ENCODE measurements around the gene NCKAP5. TPM values are rescaled to one million over a fixed set of nuclear protein-coding genes. Genes with fewer than 3 reads are reported as not detected.

The NCKAP5 gene
- polyA plus RNA-seq, 3 donors, result not detected

- H3K27me3 Mint-ChIP-seq (ENCODE audit: low read depth in 3 of 3), result peaks cover 0 to 2% (median 0%) of the 10 kb centered on the region in 3 donors
- no CpG with 5 or more reads among the region's 2 CpGs for WGBS (ENCODE audit: insufficient coverage)
- intact Hi-C loops (cut with micrococcal nuclease), result no loop called here
- H3K27ac Mint-ChIP-seq, result peak overlapping the region in 1 of 7 donors; percentile 21
- H3K4me2 ChIP-seq (replicated peaks; ENCODE audit: extremely low read depth, low read length, poor library complexity, severe bottlenecking), result no peak overlapping the region
- H3K36me3 ChIP-seq (replicated peaks in 1 of 2; ENCODE audit: control insufficient read depth in 1 of 2, insufficient read depth in 2 of 2, low read length in 2 of 2), result no peaks in the 10 kb centered on the region
- no peak overlapping the region for H2AFZ ChIP-seq (ENCODE audit: insufficient read depth, low read depth, low read length, poor library complexity, severe bottlenecking)
- no peak overlapping the region for H3K27ac ChIP-seq (ENCODE audit: low read depth in 1 of 2, low read length in 2 of 2)
- H3K27me3 ChIP-seq (ENCODE audit: control insufficient read depth in 2 of 2, insufficient read depth in 2 of 2, low read length in 2 of 2), result no peaks in the 10 kb centered on the region
- H3K9me3 ChIP-seq (replicated peaks in 1 of 2; ENCODE audit: control insufficient read depth in 1 of 2, insufficient read depth in 1 of 2, low read length in 2 of 2), result no peaks in the 10 kb centered on the region
- no peak for DNase-seq
- TF ChIP-seq CTCF (IDR thresholded peaks at IDR 0.05), result no peak
- no peak overlapping the region for H3K4me3 Mint-ChIP-seq
- H3K4me3 ChIP-seq (replicated peaks in 1 of 3; ENCODE audit: low read depth in 2 of 3, low read length in 3 of 3), result no peak overlapping the region
- no peak overlapping the region for H3K9ac ChIP-seq (ENCODE audit: insufficient read depth, low read length, poor library complexity, severe bottlenecking)
- peaks cover 0 to 13% (median 2%) of the 10 kb centered on the region in 7 donors for H3K9me3 Mint-ChIP-seq
- no peaks in the 10 kb centered on the region for H3K36me3 Mint-ChIP-seq
- no peaks in the 10 kb centered on the region for H3K4me1 ChIP-seq (ENCODE audit: control insufficient read depth in 1 of 2, insufficient read depth in 2 of 2, low read length in 2 of 2)
- no peaks in the 10 kb centered on the region for H3K79me2 ChIP-seq (ENCODE audit: insufficient read depth, low read length)
- H4K20me1 ChIP-seq (ENCODE audit: insufficient read depth, low read length), result no peaks in the 10 kb centered on the region
- H3K4me1 Mint-ChIP-seq, result no peaks in the 10 kb centered on the region
These were observed 314.5 kb downstream of the NCKAP5 start for GRCh38 chr2:133253793-133254192.

DNA sequence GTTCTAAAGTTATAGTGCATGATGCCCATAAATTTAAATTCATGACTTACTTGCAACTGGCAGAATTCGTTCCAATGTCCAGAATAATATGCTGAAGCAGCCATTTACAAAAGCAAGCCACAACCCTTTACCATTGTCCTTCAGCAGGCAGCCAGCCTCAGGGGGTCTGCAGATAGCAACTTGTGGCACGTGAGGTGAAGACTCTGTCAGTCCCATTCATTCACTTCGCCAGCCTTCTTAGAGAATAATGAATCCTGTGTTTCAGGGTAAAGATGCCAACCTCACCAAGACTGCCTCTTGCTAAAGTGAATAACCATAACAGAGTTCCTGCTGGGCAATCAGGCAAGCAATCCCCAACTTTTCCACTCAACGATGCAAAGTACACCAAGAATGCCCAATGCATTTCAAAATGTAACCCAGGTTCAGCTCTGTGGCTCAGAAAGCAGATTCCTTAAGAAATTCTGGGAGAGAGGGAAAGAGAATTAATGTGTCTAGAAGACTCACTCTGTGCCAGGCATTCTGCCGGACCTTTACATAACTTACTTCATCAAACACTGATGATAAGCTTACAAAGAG lies 315.4 kb downstream of the NCKAP5 start:
- H3K4me1 ChIP-seq (ENCODE audit: control insufficient read depth in 1 of 2, insufficient read depth in 2 of 2, low read length in 2 of 2), result no peaks in the 10 kb centered on the region
- Mint-ChIP-seq H3K27ac (no peak overlapping the region), H3K9me3 (peaks cover 0 to 8% (median 5%) of the 10 kb centered on the region in 7 donors), H3K27me3 (ENCODE audit: low read depth in 3 of 3) (no peaks in the 10 kb centered on the region), H3K4me3 (no peak overlapping the region), H3K36me3 (no peaks in the 10 kb centered on the region), H3K4me1 (no peaks in the 10 kb centered on the region)
- no peaks in the 10 kb centered on the region for H4K20me1 ChIP-seq (ENCODE audit: insufficient read depth, low read length)
- H2AFZ ChIP-seq (ENCODE audit: insufficient read depth, low read depth, low read length, poor library complexity, severe bottlenecking), result no peak overlapping the region
- no peak for TF ChIP-seq CTCF (IDR thresholded peaks at IDR 0.05)
- 43% methylated on average over 1 of the region's 5 CpGs for WGBS (ENCODE audit: insufficient coverage)
- H3K79me2 ChIP-seq (ENCODE audit: insufficient read depth, low read length), result no peaks in the 10 kb centered on the region
- H3K27ac ChIP-seq (ENCODE audit: low read depth in 1 of 2, low read length in 2 of 2), result no peak overlapping the region
- intact Hi-C loops (cut with micrococcal nuclease), result no loop called here
- no peak overlapping the region for H3K4me3 ChIP-seq (replicated peaks in 1 of 3; ENCODE audit: low read depth in 2 of 3, low read length in 3 of 3)
- no peaks in the 10 kb centered on the region for H3K36me3 ChIP-seq (replicated peaks in 1 of 2; ENCODE audit: control insufficient read depth in 1 of 2, insufficient read depth in 2 of 2, low read length in 2 of 2)
- H3K4me2 ChIP-seq (replicated peaks; ENCODE audit: extremely low read depth, low read length, poor library complexity, severe bottlenecking), result no peak overlapping the region
- H3K9ac ChIP-seq (ENCODE audit: insufficient read depth, low read length, poor library complexity, severe bottlenecking), result no peak overlapping the region
- peaks cover 0 to 5% of the 10 kb centered on the region in 2 donors for H3K9me3 ChIP-seq (replicated peaks in 1 of 2; ENCODE audit: control insufficient read depth in 1 of 2, insufficient read depth in 1 of 2, low read length in 2 of 2)
- DNase-seq, result no peak
- no peaks in the 10 kb centered on the region for H3K27me3 ChIP-seq (ENCODE audit: control insufficient read depth in 2 of 2, insufficient read depth in 2 of 2, low read length in 2 of 2)
